Aorta (tissue), 5 donors: ENCODE results near the gene CAB39L. TPM values are rescaled to one million over a fixed set of nuclear protein-coding genes. Genes with fewer than 3 reads are reported as not detected.

ENCODE experiments used
- ATAC-seq: fragments of 200-7000 bp; cut with Tn5 transposase; one replicate; pipeline ENCODE4 v1.9.1; 2022; ENCODE audit warnings: moderate library complexity; ENCODE audit not compliant: low FRiP score
- DNase-seq, 2 donors: peaks; one replicate each; pipeline ENCODE4 v3.0.0-alpha.2; 2020
- H3K27ac ChIP-seq, 2 donors: one replicate each; pipeline ENCODE4 v1.5.1; 2013; ENCODE audit warnings: low read length in 2 of 2, mild to moderate bottlenecking in 2 of 2, moderate library complexity in 2 of 2, control low read depth in 1 of 2, inconsistent platforms in 1 of 2, low read depth in 1 of 2
- H3K27me3 ChIP-seq, 2 donors: one replicate each; pipeline ENCODE4 v1.6.1; 2013; ENCODE audit warnings: control low read depth in 1 of 2, low read length in 1 of 2, mild to moderate bottlenecking in 1 of 2, moderate library complexity in 1 of 2; ENCODE audit not compliant: insufficient read depth in 2 of 2, control insufficient read depth in 1 of 2
- H3K36me3 ChIP-seq, 2 donors: one replicate each; pipeline ENCODE4 v1.6.1; 2013; ENCODE audit warnings: control low read depth in 1 of 2, low read length in 1 of 2, mild to moderate bottlenecking in 1 of 2; ENCODE audit not compliant: insufficient read depth in 2 of 2, control insufficient read depth in 1 of 2
- H3K4me1 ChIP-seq, 2 donors: one replicate each; pipeline ENCODE4 v1.6.1; 2013; ENCODE audit warnings: low read length in 2 of 2, control low read depth in 1 of 2, mild to moderate bottlenecking in 1 of 2, moderate library complexity in 1 of 2; ENCODE audit not compliant: insufficient read depth in 2 of 2, control insufficient read depth in 1 of 2
- H3K4me3 ChIP-seq, 2 donors: one replicate each; pipeline ENCODE4 v1.5.1; 2013; ENCODE audit warnings: low read length in 2 of 2, control low read depth in 1 of 2, mild to moderate bottlenecking in 1 of 2
- H3K9me3 ChIP-seq: one replicate; pipeline ENCODE4 v1.6.1; 2013; ENCODE audit warnings: mild to moderate bottlenecking, low read length; ENCODE audit not compliant: control insufficient read depth
- WGBS, 2 donors: extraction: QIAGEN DNeasy Blood & Tissue Kit; methylation state at CpG; one replicate each; pipeline ENCODE4 v1.1.7; 2013; 5-methylcytosine and 5-hydroxymethylcytosine counted together
- intact Hi-C, 2 donors: fragments of 100-400 bp; cut with DNase I; formaldehyde crosslinking; loops; one replicate each; pipeline versions ENCODE4 v1.14.2 to v1.15.0; 2022
- polyA plus RNA-seq, 2 donors: library from polyadenylated mRNA; stranded (reverse); fragments of 200-250 nt; gene quantifications; one replicate each; pipeline ENCODE4 v1.2.3, GENCODE V29; 2013
- total RNA-seq, 2 donors: library from RNA; stranded (reverse); fragmentation: NEBNext Ultra II Directional; extraction: Animal tissue kit (Norgen Biotek cat#: 25700); gene quantifications; one replicate each; pipeline ENCODE4 v1.2.1, GENCODE V29; 2021
- donor health status: healthy with polysubstance abuse.
- donor health status: Bipolar disorder and iron deficiency.
- donor health status: DM: no; HTN: no; CAD: no.
- donor health status: DM: no; HTN: no; CAD: no.
- donor health status: DM: yes; HTN: yes; CAD: no.

Gene CAB39L
- total and polyA plus RNA-seq, 4 donors: 19.3 to 33.5 (median 26.4) TPM

- 91 to 92% methylated on average over 7 of the region's 7 CpGs for whole genome bisulfite sequencing, 2 donors
- H3K27ac ChIP-seq: no peak overlapping the region
- no peaks in the 10 kb centered on the region for H3K9me3 ChIP-seq
- H3K27me3 ChIP-seq: no peaks in the 10 kb centered on the region
- ATAC-seq (no peak), DNase-seq (no peak)
- no peaks in the 10 kb centered on the region for H3K4me1 ChIP-seq
- no peaks in the 10 kb centered on the region for H3K36me3 ChIP-seq
- intact Hi-C loops: loop anchor here in 1 of 2 donors (5.0 kb wide), 1 partner anchor 44 kb away; no protein-coding TSS in a partner anchor
- no peak overlapping the region for H3K4me3 ChIP-seq
Observed at GRCh38 chr13:49323344-49323743, 120.5 kb downstream of the CAB39L start.

DNA sequence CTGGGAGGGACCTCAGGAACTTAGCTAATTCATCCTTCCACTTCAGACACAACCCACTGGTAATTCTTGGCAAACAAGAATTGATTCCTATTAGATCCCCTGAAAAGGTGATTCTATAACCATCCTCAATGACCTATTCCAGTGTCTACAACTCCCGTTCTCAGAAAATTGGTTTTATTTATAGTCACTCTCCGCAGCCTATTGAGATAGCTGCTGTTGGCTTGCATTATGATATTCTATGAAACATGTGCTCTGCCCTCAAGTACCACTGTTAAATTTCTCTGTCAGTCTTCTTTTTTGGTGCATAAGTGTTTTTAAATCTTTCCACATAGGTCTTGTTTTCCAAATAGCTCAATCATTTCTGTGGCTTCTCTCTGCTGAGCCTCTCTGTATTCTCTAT is 121.2 kb downstream of the CAB39L start:
- no peak for ATAC-seq
- Histone ChIP-seq H3K4me1 (no peaks in the 10 kb centered on the region), H3K9me3 (no peaks in the 10 kb centered on the region), H3K27me3 (no peaks in the 10 kb centered on the region), H3K4me3 (no peak overlapping the region), H3K27ac (no peak overlapping the region), H3K36me3 (no peaks in the 10 kb centered on the region)
- intact Hi-C loops: loop anchor here in 1 of 2 donors (5.0 kb wide), 1 partner anchor 45 kb away; no protein-coding TSS in a partner anchor
- DNase-seq: no peak
- WGBS, 2 donors: 92 to 94% methylated on average over 2 of the region's 2 CpGs

GRCh38 chr13:49320975-49321374 is 122.9 kb downstream of the CAB39L start:
- intact Hi-C loops: loop anchor here in 1 of 2 donors (5.0 kb wide), 1 partner anchor 46 kb away; no protein-coding TSS in a partner anchor
- no peak overlapping the region for H3K27ac ChIP-seq
- 87 to 88% methylated on average over 2 of the region's 2 CpGs for WGBS, 2 donors
- DNase-seq (no peak), ATAC-seq (no peak)
- H3K27me3 ChIP-seq: no peaks in the 10 kb centered on the region
- H3K36me3 ChIP-seq: no peaks in the 10 kb centered on the region
- no peaks in the 10 kb centered on the region for H3K4me1 ChIP-seq
- H3K9me3 ChIP-seq: no peaks in the 10 kb centered on the region
- no peak overlapping the region for H3K4me3 ChIP-seq

DNA sequence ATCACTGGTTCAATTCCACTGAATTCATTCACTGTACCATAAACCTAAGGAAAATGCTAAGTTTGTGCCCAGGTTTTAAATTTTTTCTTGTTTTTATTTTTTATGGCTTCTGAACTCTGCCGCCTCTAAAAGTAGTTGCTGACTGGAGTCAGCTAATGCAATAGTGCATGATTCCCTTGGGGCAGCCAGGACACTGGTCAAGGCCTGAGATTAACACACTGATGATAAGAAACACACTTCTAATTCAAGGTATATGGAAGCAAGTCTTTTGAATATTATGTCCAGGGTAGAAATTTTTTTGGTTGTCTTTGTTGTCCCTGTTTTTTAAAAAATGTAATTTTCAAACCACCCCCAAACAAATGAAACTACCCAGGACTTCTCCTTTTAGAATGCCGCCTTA is 123.9 kb downstream of the CAB39L start:
- no peaks in the 10 kb centered on the region for H3K36me3 ChIP-seq
- H3K27ac ChIP-seq: no peak overlapping the region
- ATAC-seq (peak; percentile 56), DNase-seq (no peak)
- intact Hi-C loops: loop anchor here (5.0 kb wide), 2 partner anchors 32 to 47 kb away; no protein-coding TSS in a partner anchor
- H3K4me3 ChIP-seq: no peak overlapping the region
- H3K27me3 ChIP-seq: no peaks in the 10 kb centered on the region
- no peaks in the 10 kb centered on the region for H3K9me3 ChIP-seq
- H3K4me1 ChIP-seq: no peaks in the 10 kb centered on the region
- WGBS, 2 donors: 74 to 77% methylated on average over 2 of the region's 2 CpGs

DNA sequence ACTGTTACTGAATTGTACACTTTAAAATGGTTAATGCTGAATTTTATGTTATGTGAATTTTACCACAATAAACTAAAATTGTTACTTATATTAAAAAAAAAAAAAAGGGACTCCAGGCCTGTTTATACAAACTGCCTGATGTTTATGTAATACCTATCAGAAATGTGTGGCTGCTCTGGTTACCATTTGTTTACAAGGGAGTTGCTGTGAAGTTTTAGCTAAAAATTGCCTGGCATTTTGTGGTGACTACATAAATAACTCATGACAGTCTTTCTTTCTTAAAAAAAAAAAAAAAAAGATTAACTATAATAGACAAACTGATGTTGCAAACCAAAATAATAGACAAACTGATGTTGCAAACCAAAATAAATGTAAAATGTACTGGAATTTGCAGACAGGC is 124.3 kb downstream of the CAB39L start:
- Histone ChIP-seq H3K4me3 (no peak overlapping the region), H3K36me3 (no peaks in the 10 kb centered on the region), H3K27ac (no peak overlapping the region), H3K27me3 (no peaks in the 10 kb centered on the region), H3K9me3 (no peaks in the 10 kb centered on the region), H3K4me1 (no peaks in the 10 kb centered on the region)
- ATAC-seq: no peak
- no peak for DNase-seq
- intact Hi-C loops: loop anchor here in 1 of 2 donors (5.0 kb wide), 1 partner anchor 33 kb away; no protein-coding TSS in a partner anchor

DNA sequence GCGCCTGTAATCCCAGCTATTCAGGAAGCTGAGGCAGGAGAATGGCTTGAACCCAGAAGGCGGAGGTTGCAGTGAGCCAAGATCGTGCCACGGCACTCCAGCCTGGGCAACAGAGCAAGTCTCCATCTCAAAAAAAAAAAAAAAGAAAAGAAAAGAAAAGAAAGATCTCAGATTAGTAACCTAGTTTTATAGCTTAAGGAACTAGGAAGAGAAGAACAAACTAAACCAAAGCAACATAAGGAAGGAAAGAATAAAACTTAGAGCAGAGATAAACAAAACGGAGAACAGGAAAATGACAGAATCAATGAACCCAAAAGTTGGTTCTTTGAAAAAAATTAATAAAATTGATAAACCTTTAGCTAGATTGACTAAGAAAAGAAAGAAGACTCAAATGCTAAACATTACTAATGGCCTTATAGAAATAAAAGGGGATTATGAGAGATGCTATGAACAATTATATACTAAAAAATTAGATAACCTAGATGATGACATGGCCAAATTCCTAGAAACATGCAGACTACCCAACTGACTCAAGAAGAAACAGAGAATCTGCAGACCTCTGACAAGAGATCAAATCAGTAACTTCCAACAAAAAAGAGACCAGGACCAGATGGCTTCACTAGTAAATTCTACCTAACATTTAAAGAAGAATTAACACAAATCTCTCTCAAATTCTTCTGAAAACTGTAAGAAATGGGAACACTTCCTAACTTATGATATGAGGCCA is 127.9 kb downstream of the CAB39L start:
- Histone ChIP-seq H3K27ac (no peak overlapping the region), H3K4me3 (no peak overlapping the region), H3K27me3 (no peaks in the 10 kb centered on the region), H3K36me3 (no peaks in the 10 kb centered on the region), H3K4me1 (peaks cover 2% of the 10 kb centered on the region in 2 donors), H3K9me3 (no peaks in the 10 kb centered on the region)
- ATAC-seq (no peak), DNase-seq (no peak)
- 59 to 63% methylated on average over 5 of the region's 5 CpGs for WGBS, 2 donors
- intact Hi-C loops: loop anchor here in 1 of 2 donors (5.0 kb wide), 1 partner anchor 36 kb away; no protein-coding TSS in a partner anchor

DNA sequence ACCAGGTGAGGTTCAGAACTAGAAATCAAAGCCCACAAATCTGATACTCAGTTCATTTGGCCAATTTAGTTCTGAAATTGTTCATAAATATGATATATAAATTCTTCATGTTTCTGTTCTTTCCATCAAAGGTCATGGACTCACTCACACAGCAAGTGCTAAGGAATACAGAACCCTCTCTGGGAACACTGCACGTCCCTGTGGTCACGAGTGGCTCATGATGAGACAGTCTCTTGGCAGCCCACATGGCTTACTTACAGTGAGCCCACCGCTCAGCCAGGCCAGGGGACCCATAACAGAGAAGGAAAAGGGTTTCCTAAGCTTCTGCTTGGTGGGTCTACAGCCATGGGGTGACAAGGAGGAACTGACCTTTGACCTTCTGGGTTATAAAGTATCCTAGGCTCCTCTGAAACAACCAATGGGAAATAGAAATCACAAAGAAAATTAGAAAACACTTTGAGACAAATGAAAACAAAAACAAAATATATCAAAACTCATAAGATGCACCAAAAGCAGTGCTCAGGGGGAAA is 128.8 kb downstream of the CAB39L start:
- Histone ChIP-seq H3K4me3 (no peak overlapping the region), H3K27me3 (no peaks in the 10 kb centered on the region), H3K4me1 (peaks cover 2% of the 10 kb centered on the region in 2 donors), H3K9me3 (no peaks in the 10 kb centered on the region), H3K36me3 (no peaks in the 10 kb centered on the region), H3K27ac (peak overlapping the region in 1 of 2 donors; percentile 22)
- intact Hi-C loops: loop anchor here in 1 of 2 donors (5.0 kb wide), 1 partner anchor 37 kb away; no protein-coding TSS in a partner anchor
- no peak for ATAC-seq
- WGBS, 2 donors: 81 to 84% methylated on average over 3 of the region's 3 CpGs
- DNase-seq: no peak

DNA sequence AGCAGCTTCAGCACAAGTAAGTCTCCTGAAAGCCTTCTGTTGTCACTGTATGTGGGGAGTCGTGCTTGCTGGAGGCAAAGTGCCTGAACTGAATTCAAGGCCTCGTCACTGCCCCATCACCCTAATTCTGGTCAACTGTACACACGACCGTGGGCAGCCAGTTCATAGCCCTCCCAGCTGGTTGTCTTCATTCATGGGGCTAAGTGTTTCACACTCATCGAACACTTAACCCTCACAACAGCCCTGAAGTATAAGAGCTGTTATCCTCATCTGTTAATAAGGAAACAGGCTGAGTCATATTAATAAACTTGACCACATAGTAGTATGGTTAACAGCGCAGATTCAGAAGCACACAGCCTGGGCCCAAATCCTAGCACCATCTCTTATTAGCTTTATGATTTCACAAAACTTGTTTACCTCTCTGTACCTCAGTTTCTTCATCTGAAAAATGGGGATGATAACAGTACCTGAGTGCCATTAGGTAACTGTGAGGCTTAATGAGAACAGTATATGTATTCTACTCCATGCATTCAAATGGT is 129.5 kb downstream of the CAB39L start:
- 50 to 55% methylated on average over 6 of the region's 6 CpGs for WGBS, 2 donors
- H3K9me3 ChIP-seq: no peaks in the 10 kb centered on the region
- no peak for ATAC-seq

More for the DNA sequence above, 129.5 kb downstream of the CAB39L start:
- H3K4me3 ChIP-seq: no peak overlapping the region
- H3K4me1 ChIP-seq: peaks cover 2% of the 10 kb centered on the region in 2 donors
- intact Hi-C loops: loop anchor here in 1 of 2 donors (5.0 kb wide), 1 partner anchor 43 kb away; no protein-coding TSS in a partner anchor
- no peaks in the 10 kb centered on the region for H3K36me3 ChIP-seq
- no peaks in the 10 kb centered on the region for H3K27me3 ChIP-seq
- DNase-seq: no peak
- H3K27ac ChIP-seq: peak overlapping the region; percentile 94 to 95
